ENCODE data around the gene RPTOR.

RPTOR gene

GRCh38 chr17:80611816-80612215 is 67.2 kb downstream of the RPTOR start:
- no peaks in the 10 kb centered on the region for H3K36me3 ChIP-seq
- DNase-seq, result no peak
- no peaks in the 10 kb centered on the region; the same call in 1 of the 2 replicates for H3K4me1 ChIP-seq
- H3K4me3 ChIP-seq (ENCODE audit: low read depth, low read length), result no peak overlapping the region
- TF ChIP-seq CTCF (IDR thresholded peaks at IDR 0.05; ENCODE audit: low read depth, low read length), result no peak
- no peaks in the 10 kb centered on the region for H3K9me3 ChIP-seq
- no peaks in the 10 kb centered on the region for H3K27me3 ChIP-seq

GRCh38 chr17:80612997-80613731 is 68.5 kb downstream of the RPTOR start:
- no peaks in the 10 kb centered on the region for H3K36me3 ChIP-seq
- H3K4me3 ChIP-seq (ENCODE audit: low read depth, low read length), result no peak overlapping the region
- no peak for DNase-seq
- no peaks in the 10 kb centered on the region for H3K27me3 ChIP-seq
- no peaks in the 10 kb centered on the region for H3K9me3 ChIP-seq
- no peaks in the 10 kb centered on the region; the same call in 1 of the 2 replicates for H3K4me1 ChIP-seq
- no peak for TF ChIP-seq CTCF (IDR thresholded peaks at IDR 0.05; ENCODE audit: low read depth, low read length)

GRCh38 chr17:80613732-80614071 is 69.1 kb downstream of the RPTOR start:
- no peak for DNase-seq
- H3K4me1 ChIP-seq, result no peaks in the 10 kb centered on the region
- H3K27me3 ChIP-seq, result no peaks in the 10 kb centered on the region
- no peak overlapping the region for H3K4me3 ChIP-seq (ENCODE audit: low read depth, low read length)
- H3K36me3 ChIP-seq, result no peaks in the 10 kb centered on the region
- no peaks in the 10 kb centered on the region for H3K9me3 ChIP-seq
- no peak for TF ChIP-seq CTCF (IDR thresholded peaks at IDR 0.05; ENCODE audit: low read depth, low read length)

- Histone ChIP-seq H3K4me1 (no peaks in the 10 kb centered on the region), H3K9me3 (no peaks in the 10 kb centered on the region), H3K27me3 (no peaks in the 10 kb centered on the region), H3K36me3 (no peaks in the 10 kb centered on the region), H3K4me3 (ENCODE audit: low read depth, low read length) (no peak overlapping the region)
- no peak for TF ChIP-seq CTCF (IDR thresholded peaks at IDR 0.05; ENCODE audit: low read depth, low read length)
- DNase-seq, result no peak
Observed at GRCh38 chr17:80614332-80615047, 69.9 kb downstream of the RPTOR start.

- H3K27me3 ChIP-seq, result no peaks in the 10 kb centered on the region
- no peaks in the 10 kb centered on the region for H3K36me3 ChIP-seq
- H3K4me3 ChIP-seq (ENCODE audit: low read depth, low read length), result no peak overlapping the region
- DNase-seq, result no peak
- no peaks in the 10 kb centered on the region for H3K4me1 ChIP-seq
- H3K9me3 ChIP-seq, result no peaks in the 10 kb centered on the region
- no peak for TF ChIP-seq CTCF (IDR thresholded peaks at IDR 0.05; ENCODE audit: low read depth, low read length)
Observed at GRCh38 chr17:80615376-80615775, 70.7 kb downstream of the RPTOR start.

- Histone ChIP-seq H3K9me3 (no peaks in the 10 kb centered on the region), H3K27me3 (no peaks in the 10 kb centered on the region), H3K36me3 (no peaks in the 10 kb centered on the region), H3K4me1 (no peaks in the 10 kb centered on the region; the same call in 1 of the 2 replicates), H3K4me3 (ENCODE audit: low read depth, low read length) (no peak overlapping the region)
- no peak for DNase-seq
- TF ChIP-seq CTCF (IDR thresholded peaks at IDR 0.05; ENCODE audit: low read depth, low read length), result no peak
Observed at GRCh38 chr17:80616705-80617104, 72.1 kb downstream of the RPTOR start.

All from BE2C (cell line).